Astrocyte of the cerebellum (primary cell): ENCODE results near the gene CNNM3.

Experiments used
- DNase-seq: peaks from one replicate; pipeline ENCODE4 v3.0.0-alpha.2; 2011; ENCODE audit warnings: low read depth
- H3K4me3 ChIP-seq: 2 replicates; pipeline ENCODE4 v1.5.1; 2011; ENCODE audit warnings: mild to moderate bottlenecking, low read depth, low read length, moderate library complexity
- CTCF ChIP-seq: IDR thresholded peaks from 2 replicates; pipeline ENCODE4 v1.5.1; 2012; ENCODE audit warnings: low read length, low read depth, moderate library complexity, mild to moderate bottlenecking; ENCODE audit errors: missing control alignments
- in situ Hi-C: cut with HindIII; loops from 2 replicates; pipeline ENCODE4 v1.10.0; 2017; ENCODE audit warnings: low sequenced_read_pairs

CNNM3 gene

DNA sequence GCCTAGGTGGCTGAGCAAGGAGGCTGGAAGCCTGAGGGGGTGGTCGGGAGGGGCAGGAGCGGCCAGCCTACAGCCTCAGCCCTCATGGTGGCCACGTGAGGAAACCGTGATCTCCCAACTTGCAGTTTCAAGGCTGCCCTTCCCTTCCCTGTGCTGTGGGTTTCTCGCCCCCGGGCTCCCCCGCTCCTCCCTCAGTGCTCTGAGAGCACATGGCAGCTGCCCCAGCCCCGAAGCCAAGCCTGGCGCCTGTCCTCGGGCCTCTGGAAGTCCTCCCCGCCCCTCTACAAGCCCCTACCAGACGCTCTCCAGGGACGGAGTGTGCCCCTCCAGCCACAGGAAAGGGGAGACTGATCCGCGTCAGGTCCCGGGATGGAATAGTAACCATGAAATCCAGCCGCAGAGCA lies 28.3 kb downstream of the CNNM3 start:
- H3K4me3 ChIP-seq = no peak overlapping the region
- TF ChIP-seq CTCF = no peak
- no peak for DNase-seq
- in situ Hi-C loops = no loop called here

- no peak overlapping the region for H3K4me3 ChIP-seq
- TF ChIP-seq CTCF = no peak
- in situ Hi-C loops = no loop called here
- DNase-seq = no peak
Measured at GRCh38 chr2:96846825-96847224, 30.8 kb downstream of the CNNM3 start.

DNA sequence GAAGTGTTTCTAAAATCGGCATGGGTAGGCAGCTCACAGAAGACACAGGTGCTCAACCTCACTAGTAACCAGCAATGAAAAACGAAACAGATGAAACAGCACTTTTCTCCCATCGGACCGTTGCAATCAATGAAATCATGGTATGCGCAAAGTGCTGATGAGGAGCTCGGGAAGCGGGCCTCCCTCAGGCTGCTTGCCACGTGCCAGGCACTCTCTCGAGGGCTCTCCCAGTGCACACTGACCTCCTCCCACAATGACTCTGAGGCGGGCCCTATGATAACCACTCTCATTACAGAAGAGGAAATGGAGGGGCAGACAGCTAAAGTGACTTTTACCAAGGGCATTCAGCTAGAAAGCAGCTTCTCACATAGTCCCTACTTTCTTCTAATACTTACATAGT lies 31.5 kb downstream of the CNNM3 start:
- no peak for DNase-seq
- TF ChIP-seq CTCF = no peak
- H3K4me3 ChIP-seq = no peak overlapping the region
- in situ Hi-C loops = no loop called here

GRCh38 chr2:96848264-96848663 lies 32.2 kb downstream of the CNNM3 start:
- TF ChIP-seq CTCF = no peak
- no peak for DNase-seq
- in situ Hi-C loops = no loop called here
- no peak overlapping the region for H3K4me3 ChIP-seq

- in situ Hi-C loops = no loop called here
- DNase-seq = no peak
- no peak for TF ChIP-seq CTCF
- no peak overlapping the region for H3K4me3 ChIP-seq
Measured at GRCh38 chr2:96852667-96853066, 36.6 kb downstream of the CNNM3 start.

- no peak overlapping the region for H3K4me3 ChIP-seq
- no peak for DNase-seq
- no peak for TF ChIP-seq CTCF
- in situ Hi-C loops = no loop called here
Measured at GRCh38 chr2:96853321-96853720, 37.3 kb downstream of the CNNM3 start.
